Stimulated activated memory B cell treated with anti-CD40 and anti-IgM and Interleukin-4, amounts not matched to agents 10 μg/mL and 1 μg/mL and 100 μg/mL, for 72 hours (primary cell): ENCODE measurements around the gene IRAK1BP1.
"Not testable (repeated sequence)": the region's sequence is repeated elsewhere in the genome, so short reads cannot be mapped to it uniquely, and the experiment has no call there.

ENCODE experiments used
- ATAC-seq: fragments of 150-1000 bp; cut with Tn5 transposase; 2 replicates; pipeline ENCODE4 v1.10.0; 2021
- H3K27ac Mint-ChIP-seq: one replicate; pipeline ENCODE4 v1.8.0; 2022; ENCODE audit warnings: mild to moderate bottlenecking, mixed read lengths
- H3K27me3 Mint-ChIP-seq: one replicate; pipeline ENCODE4 v1.8.0; 2022; ENCODE audit warnings: mixed read lengths
- H3K36me3 Mint-ChIP-seq: one replicate; pipeline ENCODE4 v1.8.0; 2022; ENCODE audit warnings: mixed read lengths
- H3K4me1 Mint-ChIP-seq: one replicate; pipeline ENCODE4 v1.8.0; 2022; ENCODE audit warnings: mixed read lengths
- H3K4me3 Mint-ChIP-seq: one replicate; pipeline ENCODE4 v1.8.0; 2022; ENCODE audit warnings: mild to moderate bottlenecking, moderate library complexity, mixed read lengths
- H3K9me3 Mint-ChIP-seq: one replicate; pipeline ENCODE4 v1.8.0; 2022; ENCODE audit warnings: mixed read lengths

IRAK1BP1 gene

GRCh38 chr6:78867370-78868040, at the start of gene IRAK1BP1:
IRAK1BP1 (plus strand) TSS chr6:78867551; CDS start chr6:78867577, 26 bp downstream.
- no peaks in the 10 kb centered on the region for H3K9me3 Mint-ChIP-seq
- ATAC-seq: peak; percentile 99
- peaks cover 14% of the 10 kb centered on the region for H3K36me3 Mint-ChIP-seq
- peak within 1 kb of the TSS; percentile 96 for H3K27ac Mint-ChIP-seq
- H3K4me3 Mint-ChIP-seq: peak within 1 kb of the TSS; percentile 95
- H3K4me1 Mint-ChIP-seq: peaks cover 6% of the 10 kb centered on the region
- H3K27me3 Mint-ChIP-seq: no peaks in the 10 kb centered on the region

- H3K27me3 Mint-ChIP-seq: no peaks in the 10 kb centered on the region
- no peak overlapping the region for H3K27ac Mint-ChIP-seq
- no peaks in the 10 kb centered on the region for H3K36me3 Mint-ChIP-seq
- no peaks in the 10 kb centered on the region for H3K4me1 Mint-ChIP-seq
- no peak overlapping the region for H3K4me3 Mint-ChIP-seq
- H3K9me3 Mint-ChIP-seq: peaks cover 5% of the 10 kb centered on the region
- no peak for ATAC-seq
Measured at GRCh38 chr6:78824045-78824444, 43.3 kb upstream of the IRAK1BP1 start.

- H3K4me3 Mint-ChIP-seq: no peak overlapping the region
- no peaks in the 10 kb centered on the region for H3K36me3 Mint-ChIP-seq
- no peaks in the 10 kb centered on the region for H3K27me3 Mint-ChIP-seq
- H3K4me1 Mint-ChIP-seq: no peaks in the 10 kb centered on the region
- H3K27ac Mint-ChIP-seq: no peak overlapping the region
- no peaks in the 10 kb centered on the region for H3K9me3 Mint-ChIP-seq
- ATAC-seq: no peak
Measured at GRCh38 chr6:78829407-78829806, 37.9 kb upstream of the IRAK1BP1 start.

GRCh38 chr6:78830805-78831204, 36.5 kb upstream of the IRAK1BP1 start:
- Mint-ChIP-seq H3K4me1 (no peaks in the 10 kb centered on the region), H3K27ac (no peak overlapping the region), H3K4me3 (no peak overlapping the region), H3K9me3 (no peaks in the 10 kb centered on the region), H3K27me3 (no peaks in the 10 kb centered on the region), H3K36me3 (no peaks in the 10 kb centered on the region)
- no peak for ATAC-seq

GRCh38 chr6:78831492-78831891, 35.9 kb upstream of the IRAK1BP1 start:
- no peak overlapping the region for H3K27ac Mint-ChIP-seq

GRCh38 chr6:78832091-78832808, 35.1 kb upstream of the IRAK1BP1 start:
- ATAC-seq: no peak
- Mint-ChIP-seq H3K27me3 (peaks cover 9% of the 10 kb centered on the region), H3K27ac (no peak overlapping the region), H3K9me3 (no peaks in the 10 kb centered on the region), H3K4me1 (no peaks in the 10 kb centered on the region), H3K4me3 (no peak overlapping the region), H3K36me3 (no peaks in the 10 kb centered on the region)

More at GRCh38 chr6:78831492-78831891, 35.9 kb upstream of the IRAK1BP1 start:
- H3K4me3 Mint-ChIP-seq: no peak overlapping the region
- no peaks in the 10 kb centered on the region for H3K4me1 Mint-ChIP-seq
- peaks cover 2% of the 10 kb centered on the region for H3K27me3 Mint-ChIP-seq
- no peaks in the 10 kb centered on the region for H3K36me3 Mint-ChIP-seq
- no peak for ATAC-seq
- no peaks in the 10 kb centered on the region for H3K9me3 Mint-ChIP-seq

- peaks cover 29% of the 10 kb centered on the region for H3K27me3 Mint-ChIP-seq
- H3K9me3 Mint-ChIP-seq: no peaks in the 10 kb centered on the region
- no peak overlapping the region for H3K27ac Mint-ChIP-seq
- no peak for ATAC-seq
- no peaks in the 10 kb centered on the region for H3K4me1 Mint-ChIP-seq
- no peak overlapping the region for H3K4me3 Mint-ChIP-seq
- no peaks in the 10 kb centered on the region for H3K36me3 Mint-ChIP-seq
Measured at GRCh38 chr6:78835817-78836216, 31.5 kb upstream of the IRAK1BP1 start.

GRCh38 chr6:78836598-78836997, 30.8 kb upstream of the IRAK1BP1 start:
- Mint-ChIP-seq H3K9me3 (no peaks in the 10 kb centered on the region), H3K36me3 (no peaks in the 10 kb centered on the region), H3K4me3 (no peak overlapping the region), H3K27me3 (peaks cover 29% of the 10 kb centered on the region), H3K4me1 (no peaks in the 10 kb centered on the region), H3K27ac (no peak overlapping the region)
- no peak for ATAC-seq

GRCh38 chr6:78841111-78841510, 26.2 kb upstream of the IRAK1BP1 start:
- Mint-ChIP-seq H3K4me1 (no peaks in the 10 kb centered on the region), H3K27me3 (peaks cover 29% of the 10 kb centered on the region), H3K4me3 (no peak overlapping the region), H3K27ac (no peak overlapping the region), H3K36me3 (no peaks in the 10 kb centered on the region), H3K9me3 (no peaks in the 10 kb centered on the region)
- ATAC-seq: no peak

GRCh38 chr6:78842953-78843352, 24.4 kb upstream of the IRAK1BP1 start:
- peaks cover 16% of the 10 kb centered on the region for H3K27me3 Mint-ChIP-seq
- H3K9me3 Mint-ChIP-seq: no peaks in the 10 kb centered on the region
- no peaks in the 10 kb centered on the region for H3K4me1 Mint-ChIP-seq
- no peak for ATAC-seq
- no peak overlapping the region for H3K4me3 Mint-ChIP-seq
- no peaks in the 10 kb centered on the region for H3K36me3 Mint-ChIP-seq
- H3K27ac Mint-ChIP-seq: no peak overlapping the region

GRCh38 chr6:78844899-78845298, 22.5 kb upstream of the IRAK1BP1 start:
- Mint-ChIP-seq H3K27ac (no peak overlapping the region), H3K36me3 (peaks cover 6% of the 10 kb centered on the region), H3K4me1 (no peaks in the 10 kb centered on the region), H3K27me3 (peaks cover 3% of the 10 kb centered on the region), H3K4me3 (no peak overlapping the region), H3K9me3 (no peaks in the 10 kb centered on the region)
- ATAC-seq: no peak

- Mint-ChIP-seq H3K27ac (no peak overlapping the region), H3K9me3 (no peaks in the 10 kb centered on the region), H3K27me3 (no peaks in the 10 kb centered on the region), H3K4me1 (no peaks in the 10 kb centered on the region), H3K36me3 (peaks cover 8% of the 10 kb centered on the region), H3K4me3 (no peak overlapping the region)
- no peak for ATAC-seq
Measured at GRCh38 chr6:78845567-78845966, 21.8 kb upstream of the IRAK1BP1 start.

- H3K27me3 Mint-ChIP-seq: no peaks in the 10 kb centered on the region
- no peaks in the 10 kb centered on the region for H3K9me3 Mint-ChIP-seq
- H3K4me3 Mint-ChIP-seq: no peak overlapping the region
- H3K27ac Mint-ChIP-seq: no peak overlapping the region
- no peaks in the 10 kb centered on the region for H3K4me1 Mint-ChIP-seq
- ATAC-seq: no peak
- peaks cover 11% of the 10 kb centered on the region for H3K36me3 Mint-ChIP-seq
Measured at GRCh38 chr6:78850621-78851020, 16.7 kb upstream of the IRAK1BP1 start.

GRCh38 chr6:78851156-78851555, 16.2 kb upstream of the IRAK1BP1 start:
- no peaks in the 10 kb centered on the region for H3K9me3 Mint-ChIP-seq
- no peak overlapping the region for H3K4me3 Mint-ChIP-seq
- no peak overlapping the region for H3K27ac Mint-ChIP-seq
- no peaks in the 10 kb centered on the region for H3K4me1 Mint-ChIP-seq
- no peak for ATAC-seq
- no peaks in the 10 kb centered on the region for H3K27me3 Mint-ChIP-seq
- H3K36me3 Mint-ChIP-seq: peaks cover 11% of the 10 kb centered on the region

- Mint-ChIP-seq H3K27ac (no peak overlapping the region), H3K36me3 (peaks cover 6% of the 10 kb centered on the region), H3K4me1 (no peaks in the 10 kb centered on the region), H3K9me3 (peaks cover 2% of the 10 kb centered on the region), H3K27me3 (no peaks in the 10 kb centered on the region), H3K4me3 (no peak overlapping the region)
- ATAC-seq: no peak
Measured at GRCh38 chr6:78854546-78854945, 12.8 kb upstream of the IRAK1BP1 start.

- not testable (repeated sequence) for H3K36me3 Mint-ChIP-seq, H3K27ac Mint-ChIP-seq, H3K27me3 Mint-ChIP-seq, ATAC-seq, H3K4me3 Mint-ChIP-seq, H3K9me3 Mint-ChIP-seq, H3K4me1 Mint-ChIP-seq
Measured at GRCh38 chr6:78858339-78858938, 8.9 kb upstream of the IRAK1BP1 start.
